Measurements from ENCODE around the gene IL2RG. TPM values are rescaled to one million over a fixed set of nuclear protein-coding genes. Genes with fewer than 3 reads are reported as not detected.

Gene IL2RG
- total and polyA plus RNA-seq, 10 of the 15 experiments (the other 5 are each of a cell fraction or from before 2014, with no cell fraction given), result 63.9 to 686 (median 183) TPM

DNA sequence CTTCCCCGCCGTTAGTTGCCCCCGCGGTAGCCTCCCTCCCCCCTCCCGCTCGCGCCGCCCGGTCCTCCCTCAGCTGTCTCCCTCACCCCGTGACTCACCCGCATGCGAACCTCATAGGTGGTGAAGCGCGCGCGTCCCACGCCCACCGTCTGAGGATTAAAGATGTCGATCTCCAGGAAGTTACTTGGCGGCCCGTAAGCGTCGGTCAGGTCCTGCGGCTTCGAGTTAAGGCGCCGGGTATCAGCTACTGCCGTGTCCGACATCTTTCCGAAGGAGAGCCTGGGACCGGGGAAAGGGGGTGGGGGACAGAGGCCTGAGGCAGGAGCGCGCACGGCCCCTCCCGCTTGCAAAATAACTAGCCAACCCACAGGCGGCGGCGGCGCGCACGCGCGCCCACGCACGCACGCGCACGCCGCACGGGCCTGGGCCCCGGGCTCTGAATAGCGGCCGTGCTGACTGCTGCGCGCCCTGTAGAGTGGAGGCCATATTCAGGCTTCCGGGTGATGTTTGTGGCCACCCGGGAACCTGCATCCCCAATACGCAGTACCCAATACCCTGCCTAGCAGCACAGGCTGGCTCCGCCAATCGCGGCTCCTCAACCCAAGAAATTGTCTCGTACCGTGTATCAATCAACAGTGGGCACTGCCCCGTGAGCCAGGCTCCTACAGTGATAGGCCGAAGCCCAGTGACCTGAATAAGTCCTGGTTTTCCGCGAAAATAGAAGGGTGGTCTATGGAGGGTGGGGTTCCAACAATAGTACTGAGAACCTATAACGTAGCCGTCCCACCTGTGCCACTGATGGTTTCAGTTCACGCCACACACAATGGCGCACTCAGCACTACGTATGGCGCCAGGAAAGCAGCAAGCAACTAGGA is 43.1 kb downstream of the IL2RG start, which contains the start of gene SNX12 (continued):
- TF ChIP-seq, protein P1, sequence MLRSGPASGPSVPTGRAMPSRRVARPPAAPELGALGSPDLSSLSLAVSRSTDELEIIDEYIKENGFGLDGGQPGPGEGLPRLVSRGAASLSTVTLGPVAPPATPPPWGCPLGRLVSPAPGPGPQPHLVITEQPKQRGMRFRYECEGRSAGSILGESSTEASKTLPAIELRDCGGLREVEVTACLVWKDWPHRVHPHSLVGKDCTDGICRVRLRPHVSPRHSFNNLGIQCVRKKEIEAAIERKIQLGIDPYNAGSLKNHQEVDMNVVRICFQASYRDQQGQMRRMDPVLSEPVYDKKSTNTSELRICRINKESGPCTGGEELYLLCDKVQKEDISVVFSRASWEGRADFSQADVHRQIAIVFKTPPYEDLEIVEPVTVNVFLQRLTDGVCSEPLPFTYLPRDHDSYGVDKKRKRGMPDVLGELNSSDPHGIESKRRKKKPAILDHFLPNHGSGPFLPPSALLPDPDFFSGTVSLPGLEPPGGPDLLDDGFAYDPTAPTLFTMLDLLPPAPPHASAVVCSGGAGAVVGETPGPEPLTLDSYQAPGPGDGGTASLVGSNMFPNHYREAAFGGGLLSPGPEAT (IDR thresholded peaks at IDR 0.05; ENCODE audit: low read depth), result no peak
- TF ChIP-seq ZNF24 (IDR thresholded peaks at IDR 0.05) (peak; percentile 63; the same call in 1 of the 2 replicates), ETV6 (conservative IDR thresholded peaks at IDR 0.05 in 1 of 2, IDR thresholded peaks at IDR 0.05 in 1 of 2; ENCODE audit: borderline replicate concordance in 1 of 2, low read depth in 1 of 2) (no peak), CREM (IDR thresholded peaks at IDR 0.05; ENCODE audit: low read depth) (peak; percentile 86), ASH2L (IDR thresholded peaks at IDR 0.05; ENCODE audit: borderline replicate concordance, low read depth) (no peak), IKZF1 (conservative IDR thresholded peaks at IDR 0.05) (peak; percentile 99), POLR2A (IDR thresholded peaks at IDR 0.05; ENCODE audit: low read depth, low read length) (peak; percentile 69; the same call in 1 of the 2 replicates)

DNA sequence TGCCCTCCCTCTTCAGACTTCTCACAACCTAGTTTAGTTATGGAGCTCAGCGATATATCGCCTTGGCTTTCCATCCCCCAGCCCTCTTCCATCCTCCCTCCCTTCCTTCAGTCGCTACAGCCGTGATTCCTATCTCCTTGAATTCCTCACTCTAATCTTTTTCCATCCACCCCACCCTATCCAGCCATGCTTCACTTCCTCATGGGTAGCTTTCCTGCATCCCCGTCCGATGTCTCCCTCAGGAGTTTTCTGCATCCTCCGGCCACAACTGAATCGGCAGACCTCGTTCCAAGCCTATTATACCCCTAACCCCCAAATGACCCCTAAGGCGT is 43.7 kb downstream of the IL2RG start:
- ChIA-PET POLR2A (interaction anchor here (0.6 to 1.1 kb wide), 4 partner anchors 12 to 264 kb away, joined by 4 to 6 read pairs (median 4); no protein-coding TSS in a partner anchor), RAD21 (ENCODE audit: unreplicated experiment) (interaction anchor here (0.6 to 1.0 kb wide), 2 partner anchors 14 to 45 kb away, joined by 3 to 4 read pairs; no protein-coding TSS in a partner anchor), SMC1A (ENCODE audit: uncharacterized antibody, unreplicated experiment) (interaction anchor here (1.0 to 1.2 kb wide), 4 partner anchors 9 to 112 kb away, joined by 3 to 6 read pairs (median 4); no protein-coding TSS in a partner anchor), CTCF (interaction anchor here (0.5 to 0.6 kb wide), 2 partner anchors 10 to 111 kb away, joined by 3 read pairs; no protein-coding TSS in a partner anchor)
- intact Hi-C loops (cut with micrococcal nuclease; ENCODE audit: unreplicated experiment) (loop anchor here (1.0 kb wide), 1 partner anchor 14 kb away; no protein-coding TSS in a partner anchor), in situ Hi-C loops (cut with MboI) (no loop called here)
- 22% methylated on average over 10 of the region's 10 CpGs for WGBS (ENCODE audit: insufficient coverage, insufficient replicate concordance, low lambda C conversion rate, missing lambda C conversion rate)
- H3K27ac ChIP-seq (ENCODE audit: control insufficient read depth, insufficient read depth), result peak overlapping the region; percentile 78
- H3K79me2 ChIP-seq (ENCODE audit: control insufficient read depth, insufficient read depth, low read length), result peaks cover 14% of the 10 kb centered on the region
- no peak; the same call in 2 of the 3 replicates for ATAC-seq
- peak overlapping the region; percentile 83 for H2AFZ ChIP-seq (ENCODE audit: control insufficient read depth, low read depth, low read length)
- no peaks in the 10 kb centered on the region for H3K27me3 ChIP-seq (replicated peaks in 1 of 2; ENCODE audit: control insufficient read depth in 2 of 2, insufficient read depth in 2 of 2, low read length in 1 of 2)
- peak overlapping the region; percentile 73 for H3K9ac ChIP-seq (ENCODE audit: control insufficient read depth, insufficient read depth, low read length)
- H3K9me3 ChIP-seq (replicated peaks; ENCODE audit: control insufficient read depth, insufficient read depth, low read length), result no peaks in the 10 kb centered on the region
- H3K4me3 ChIP-seq, result peak overlapping the region; percentile 77
- FAIRE-seq, result peak; percentile 27
- DNase-seq (ENCODE audit: low read depth, low spot score), result no peak
- H3K4me2 ChIP-seq (ENCODE audit: control insufficient read depth, insufficient read depth), result peak overlapping the region; percentile 69; the same call in 1 of the 2 replicates
- H3K36me3 ChIP-seq (ENCODE audit: control insufficient read depth in 2 of 2, insufficient read depth in 2 of 2, low read length in 1 of 2), result no peaks in the 10 kb centered on the region
- H3K4me1 ChIP-seq (ENCODE audit: control insufficient read depth, insufficient read depth, low read length), result no peaks in the 10 kb centered on the region
- no peaks in the 10 kb centered on the region for H4K20me1 ChIP-seq (ENCODE audit: control insufficient read depth, insufficient read depth)
- BruUV-seq (replicated peaks), result no TSS peak
- TF ChIP-seq SMAD5 (IDR thresholded peaks at IDR 0.05; ENCODE audit: low read depth), result no peak
- TF ChIP-seq EP300 (IDR thresholded peaks at IDR 0.05; ENCODE audit: borderline replicate concordance in 1 of 2, control insufficient read depth in 1 of 2, low read depth in 2 of 2, low read length in 2 of 2), result no peak
- TF ChIP-seq, protein P2, sequence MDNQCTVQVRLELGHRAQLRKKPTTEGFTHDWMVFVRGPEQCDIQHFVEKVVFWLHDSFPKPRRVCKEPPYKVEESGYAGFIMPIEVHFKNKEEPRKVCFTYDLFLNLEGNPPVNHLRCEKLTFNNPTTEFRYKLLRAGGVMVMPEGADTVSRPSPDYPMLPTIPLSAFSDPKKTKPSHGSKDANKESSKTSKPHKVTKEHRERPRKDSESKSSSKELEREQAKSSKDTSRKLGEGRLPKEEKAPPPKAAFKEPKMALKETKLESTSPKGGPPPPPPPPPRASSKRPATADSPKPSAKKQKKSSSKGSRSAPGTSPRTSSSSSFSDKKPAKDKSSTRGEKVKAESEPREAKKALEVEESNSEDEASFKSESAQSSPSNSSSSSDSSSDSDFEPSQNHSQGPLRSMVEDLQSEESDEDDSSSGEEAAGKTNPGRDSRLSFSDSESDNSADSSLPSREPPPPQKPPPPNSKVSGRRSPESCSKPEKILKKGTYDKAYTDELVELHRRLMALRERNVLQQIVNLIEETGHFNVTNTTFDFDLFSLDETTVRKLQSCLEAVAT (IDR thresholded peaks at IDR 0.05), result 0 out of 2 replicates have a peak, but pooled peaks have one; percentile 9
- TF ChIP-seq ZNF207 (IDR thresholded peaks at IDR 0.05; ENCODE audit: borderline replicate concordance), result no peak
- TF ChIP-seq ESRRA (IDR thresholded peaks at IDR 0.05; ENCODE audit: low read length), result no peak
- no peak for TF ChIP-seq CEBPB (IDR thresholded peaks at IDR 0.05; ENCODE audit: borderline replicate concordance in 1 of 2, low read depth in 2 of 2, low read length in 2 of 2)
- no peak for TF ChIP-seq ZSCAN29 (IDR thresholded peaks at IDR 0.05)
- TF ChIP-seq, protein P1 (IDR thresholded peaks at IDR 0.05; ENCODE audit: low read depth), result peak; percentile 38; the same call in 1 of the 2 replicates
- TF ChIP-seq MYB (IDR thresholded peaks at IDR 0.05; ENCODE audit: borderline replicate concordance, low read depth, low read length), result no peak
- no peak for TF ChIP-seq GABPA (IDR thresholded peaks at IDR 0.05; ENCODE audit: low read depth)

All from GM12878 (cell line).